Measurements from ENCODE around the gene ZBTB7C. TPM values are rescaled to one million over a fixed set of nuclear protein-coding genes. Genes with fewer than 3 reads are reported as not detected.

Gene ZBTB7C
- total and polyA plus RNA-seq, 5 donors = 0.88 to 3.7 (median 2.0) TPM

- ATAC-seq (no peak), DNase-seq (no peak)
- Histone ChIP-seq H3K9me3 (ENCODE audit: control insufficient read depth, low read length) (no peaks in the 10 kb centered on the region), H3K4me1 (ENCODE audit: control insufficient read depth, insufficient read depth, low read length) (peaks cover 8% of the 10 kb centered on the region), H3K4me3 (ENCODE audit: low read length) (no peak overlapping the region), H3K27ac (ENCODE audit: low read length) (no peak overlapping the region), H3K27me3 (ENCODE audit: control insufficient read depth, insufficient read depth) (no peaks in the 10 kb centered on the region)
- intact Hi-C loops (cut with DNase I) = no loop called here
- WGBS = 85% methylated on average over 10 of the region's 10 CpGs
Measured at GRCh38 chr18:48140731-48141130, 268.5 kb downstream of the ZBTB7C start.

- H3K27ac ChIP-seq (ENCODE audit: low read length) = peak overlapping the region; percentile 13
- peak; percentile 42 to 83 for ATAC-seq
- peak; percentile 44 to 84 (median 79) for DNase-seq
- WGBS = 47% methylated on average over 14 of the region's 14 CpGs
- no peaks in the 10 kb centered on the region for H3K27me3 ChIP-seq (ENCODE audit: control insufficient read depth, insufficient read depth)
- H3K4me3 ChIP-seq (ENCODE audit: low read length) = no peak overlapping the region
- intact Hi-C loops (cut with DNase I) = no loop called here
- H3K4me1 ChIP-seq (ENCODE audit: control insufficient read depth, insufficient read depth, low read length) = peaks cover 8% of the 10 kb centered on the region
- H3K9me3 ChIP-seq (ENCODE audit: control insufficient read depth, low read length) = no peaks in the 10 kb centered on the region
Measured at GRCh38 chr18:48139431-48140347, 269.5 kb downstream of the ZBTB7C start.

- intact Hi-C loops (cut with DNase I) = no loop called here
- 84% methylated on average over 7 of the region's 7 CpGs for WGBS
- ATAC-seq (no peak), DNase-seq (no peak)
- no peaks in the 10 kb centered on the region for H3K27me3 ChIP-seq (ENCODE audit: control insufficient read depth, insufficient read depth)
- H3K27ac ChIP-seq (ENCODE audit: low read length) = no peak overlapping the region
- H3K9me3 ChIP-seq (ENCODE audit: control insufficient read depth, low read length) = no peaks in the 10 kb centered on the region
- no peak overlapping the region for H3K4me3 ChIP-seq (ENCODE audit: low read length)
- peaks cover 8% of the 10 kb centered on the region for H3K4me1 ChIP-seq (ENCODE audit: control insufficient read depth, insufficient read depth, low read length)
Measured at GRCh38 chr18:48138660-48139430, 270.3 kb downstream of the ZBTB7C start.

GRCh38 chr18:48138210-48138609 lies 271.0 kb downstream of the ZBTB7C start:
- WGBS = 75% methylated on average over 4 of the region's 4 CpGs
- no peak overlapping the region for H3K27ac ChIP-seq (ENCODE audit: low read length)
- no peaks in the 10 kb centered on the region for H3K27me3 ChIP-seq (ENCODE audit: control insufficient read depth, insufficient read depth)
- ATAC-seq (no peak), DNase-seq (no peak)
- intact Hi-C loops (cut with DNase I) = no loop called here
- H3K9me3 ChIP-seq (ENCODE audit: control insufficient read depth, low read length) = no peaks in the 10 kb centered on the region
- peaks cover 8% of the 10 kb centered on the region for H3K4me1 ChIP-seq (ENCODE audit: control insufficient read depth, insufficient read depth, low read length)
- H3K4me3 ChIP-seq (ENCODE audit: low read length) = no peak overlapping the region

GRCh38 chr18:48137374-48138081 lies 271.7 kb downstream of the ZBTB7C start:
- no peak overlapping the region for H3K27ac ChIP-seq (ENCODE audit: low read length)
- ATAC-seq (peak in 1 of 2 donors; percentile 42), DNase-seq (no peak)
- no peaks in the 10 kb centered on the region for H3K27me3 ChIP-seq (ENCODE audit: control insufficient read depth, insufficient read depth)
- H3K9me3 ChIP-seq (ENCODE audit: control insufficient read depth, low read length) = no peaks in the 10 kb centered on the region
- peaks cover 8% of the 10 kb centered on the region for H3K4me1 ChIP-seq (ENCODE audit: control insufficient read depth, insufficient read depth, low read length)
- WGBS = 53% methylated on average over 10 of the region's 10 CpGs
- H3K4me3 ChIP-seq (ENCODE audit: low read length) = peak overlapping the region; percentile 57
- intact Hi-C loops (cut with DNase I) = no loop called here

GRCh38 chr18:48136827-48137373 lies 272.3 kb downstream of the ZBTB7C start:
- H3K9me3 ChIP-seq (ENCODE audit: control insufficient read depth, low read length) = no peaks in the 10 kb centered on the region
- ATAC-seq (peak; percentile 18 to 41), DNase-seq (peak in 1 of 3 donors; percentile 67)
- no peaks in the 10 kb centered on the region for H3K27me3 ChIP-seq (ENCODE audit: control insufficient read depth, insufficient read depth)
- peaks cover 8% of the 10 kb centered on the region for H3K4me1 ChIP-seq (ENCODE audit: control insufficient read depth, insufficient read depth, low read length)
- intact Hi-C loops (cut with DNase I) = no loop called here
- 6% methylated on average over 51 of the region's 51 CpGs for WGBS
- no peak overlapping the region for H3K27ac ChIP-seq (ENCODE audit: low read length)
- H3K4me3 ChIP-seq (ENCODE audit: low read length) = peak overlapping the region; percentile 57

GRCh38 chr18:48136051-48136826 lies 272.9 kb downstream of the ZBTB7C start:
- ATAC-seq (peak; percentile 14 to 62), DNase-seq (peak; percentile 48 to 71 (median 67))
- intact Hi-C loops (cut with DNase I) = no loop called here
- no peak overlapping the region for H3K27ac ChIP-seq (ENCODE audit: low read length)
- H3K4me3 ChIP-seq (ENCODE audit: low read length) = peak overlapping the region; percentile 57
- H3K4me1 ChIP-seq (ENCODE audit: control insufficient read depth, insufficient read depth, low read length) = peaks cover 8% of the 10 kb centered on the region
- no peaks in the 10 kb centered on the region for H3K27me3 ChIP-seq (ENCODE audit: control insufficient read depth, insufficient read depth)
- no peaks in the 10 kb centered on the region for H3K9me3 ChIP-seq (ENCODE audit: control insufficient read depth, low read length)
- WGBS = under 1% methylated on average over 65 of the region's 65 CpGs

GRCh38 chr18:48135436-48135966 lies 273.7 kb downstream of the ZBTB7C start:
- ATAC-seq (no peak), DNase-seq (no peak)
- Histone ChIP-seq H3K4me1 (ENCODE audit: control insufficient read depth, insufficient read depth, low read length) (peaks cover 7% of the 10 kb centered on the region), H3K9me3 (ENCODE audit: control insufficient read depth, low read length) (no peaks in the 10 kb centered on the region), H3K4me3 (ENCODE audit: low read length) (peak overlapping the region; percentile 57), H3K27ac (ENCODE audit: low read length) (no peak overlapping the region), H3K27me3 (ENCODE audit: control insufficient read depth, insufficient read depth) (no peaks in the 10 kb centered on the region)
- 16% methylated on average over 14 of the region's 14 CpGs for WGBS
- intact Hi-C loops (cut with DNase I) = no loop called here

GRCh38 chr18:48134609-48135008 lies 274.6 kb downstream of the ZBTB7C start:
- Histone ChIP-seq H3K4me1 (ENCODE audit: control insufficient read depth, insufficient read depth, low read length) (no peaks in the 10 kb centered on the region), H3K27ac (ENCODE audit: low read length) (no peak overlapping the region), H3K9me3 (ENCODE audit: control insufficient read depth, low read length) (no peaks in the 10 kb centered on the region), H3K4me3 (ENCODE audit: low read length) (no peak overlapping the region), H3K27me3 (ENCODE audit: control insufficient read depth, insufficient read depth) (no peaks in the 10 kb centered on the region)
- no peak for DNase-seq
- no peak for ATAC-seq
- intact Hi-C loops (cut with DNase I) = no loop called here
- WGBS = 95% methylated on average over 5 of the region's 5 CpGs

Data from right cardiac atrium (tissue), 5 donors.